Measurements from ENCODE around the gene VPS45. TPM values are rescaled to one million over a fixed set of nuclear protein-coding genes. Genes with fewer than 3 reads are reported as not detected.

VPS45 gene
- total RNA-seq, 1 experiment from 2014 or later, result 30.3 TPM

GRCh38 chr1:150178548-150178947 lies 111.0 kb downstream of the VPS45 start:
- H3K27me3 ChIP-seq (ENCODE audit: insufficient read depth, low read depth), result no peaks in the 10 kb centered on the region
- no peaks in the 10 kb centered on the region for H3K36me3 ChIP-seq (ENCODE audit: low read depth)
- H4K20me1 ChIP-seq (ENCODE audit: insufficient read depth), result no peaks in the 10 kb centered on the region
- H2AFZ ChIP-seq, result no peak overlapping the region
- POLR2A ChIA-PET (ENCODE audit: unreplicated experiment), result no interaction called here
- no TSS peak for BruUV-seq (replicated peaks)
- no peaks in the 10 kb centered on the region for H3K4me1 ChIP-seq (replicated peaks; ENCODE audit: insufficient read depth)
- H3K4me3 ChIP-seq, result no peak overlapping the region
- TF ChIP-seq EZH2 (IDR thresholded peaks at IDR 0.05; ENCODE audit: low read depth) (no peak), CTCF (conservative IDR thresholded peaks at IDR 0.05) (no peak)
- intact Hi-C loops (cut with micrococcal nuclease; ENCODE audit: unreplicated experiment), result no loop called here
- H3K9me2 ChIP-seq (ENCODE audit: insufficient read depth), result no peaks in the 10 kb centered on the region
- H3K4me2 ChIP-seq, result no peak overlapping the region
- no peaks in the 10 kb centered on the region for H3K9me3 ChIP-seq (ENCODE audit: insufficient read depth, low read depth)
- DNase-seq, result no peak
- H3F3A ChIP-seq (ENCODE audit: insufficient read depth, low read depth), result no peaks in the 10 kb centered on the region
- no peak overlapping the region for H3K27ac ChIP-seq
- no peaks in the 10 kb centered on the region for H3K79me2 ChIP-seq (ENCODE audit: low read depth)
- CTCF ChIA-PET, result no interaction called here

DNA sequence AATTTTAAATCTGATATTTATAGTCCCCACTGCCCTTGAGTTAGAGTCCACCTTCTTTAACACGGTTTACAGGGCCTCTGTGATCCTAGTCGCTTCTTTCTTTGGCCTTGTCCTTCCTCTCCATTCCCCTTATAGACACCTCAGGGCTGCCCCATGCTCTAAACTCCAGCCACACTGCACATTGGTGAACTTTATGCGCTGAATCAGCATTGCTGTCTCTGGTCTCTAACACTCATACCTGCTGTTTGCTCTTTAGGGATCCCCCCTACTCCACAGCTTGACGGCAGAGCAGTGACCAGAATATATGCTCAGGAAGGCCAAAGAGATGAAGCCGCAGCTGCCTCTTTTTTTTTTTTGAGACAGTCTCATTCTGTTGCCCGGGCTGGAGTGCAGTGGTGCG lies 112.3 kb downstream of the VPS45 start:
- POLR2A ChIA-PET (ENCODE audit: unreplicated experiment), result no interaction called here
- Histone ChIP-seq H3K4me3 (no peak overlapping the region), H3K9me3 (ENCODE audit: insufficient read depth, low read depth) (no peaks in the 10 kb centered on the region), H3K27me3 (ENCODE audit: insufficient read depth, low read depth) (no peaks in the 10 kb centered on the region), H3K27ac (no peak overlapping the region), H2AFZ (no peak overlapping the region), H3F3A (ENCODE audit: insufficient read depth, low read depth) (no peaks in the 10 kb centered on the region), H3K4me1 (replicated peaks; ENCODE audit: insufficient read depth) (no peaks in the 10 kb centered on the region), H4K20me1 (ENCODE audit: insufficient read depth) (no peaks in the 10 kb centered on the region), H3K36me3 (ENCODE audit: low read depth) (no peaks in the 10 kb centered on the region), H3K4me2 (no peak overlapping the region), H3K79me2 (ENCODE audit: low read depth) (no peaks in the 10 kb centered on the region), H3K9me2 (ENCODE audit: insufficient read depth) (no peaks in the 10 kb centered on the region)
- CTCF ChIA-PET, result no interaction called here
- intact Hi-C loops (cut with micrococcal nuclease; ENCODE audit: unreplicated experiment), result no loop called here
- DNase-seq, result no peak
- no TSS peak for BruUV-seq (replicated peaks)
- TF ChIP-seq CTCF (conservative IDR thresholded peaks at IDR 0.05), result no peak
- TF ChIP-seq EZH2 (IDR thresholded peaks at IDR 0.05; ENCODE audit: low read depth), result no peak

DNA sequence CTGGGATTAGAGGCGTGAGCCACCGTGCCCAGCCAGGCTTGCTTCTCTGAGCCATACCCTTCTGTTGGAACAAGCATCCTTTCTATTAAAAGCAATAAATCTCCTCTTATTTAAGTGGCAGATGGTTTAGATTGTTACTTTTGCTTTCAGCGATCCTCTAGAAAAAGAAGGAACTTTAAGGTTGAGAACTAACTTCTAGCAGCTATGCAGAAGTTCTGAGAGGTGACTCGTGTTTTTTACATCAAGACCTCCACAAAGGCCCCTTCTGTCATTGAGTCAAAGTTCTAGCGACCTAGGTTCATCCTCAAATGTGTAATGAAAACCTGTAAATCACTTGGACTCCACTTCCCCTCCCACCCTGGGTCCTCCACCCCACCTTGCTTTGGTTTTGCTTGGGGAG lies 112.9 kb downstream of the VPS45 start:
- intact Hi-C loops (cut with micrococcal nuclease; ENCODE audit: unreplicated experiment), result no loop called here

More for the DNA sequence above, 112.9 kb downstream of the VPS45 start:
- H3K4me1 ChIP-seq (replicated peaks; ENCODE audit: insufficient read depth), result no peaks in the 10 kb centered on the region
- POLR2A ChIA-PET (ENCODE audit: unreplicated experiment), result no interaction called here
- TF ChIP-seq EZH2 (IDR thresholded peaks at IDR 0.05; ENCODE audit: low read depth) (no peak), CTCF (conservative IDR thresholded peaks at IDR 0.05) (no peak)
- H3F3A ChIP-seq (ENCODE audit: insufficient read depth, low read depth), result no peaks in the 10 kb centered on the region; the same call in 1 of the 2 replicates
- DNase-seq, result no peak
- no TSS peak for BruUV-seq (replicated peaks)
- no peak overlapping the region for H3K4me2 ChIP-seq
- no peaks in the 10 kb centered on the region for H3K9me3 ChIP-seq (ENCODE audit: insufficient read depth, low read depth)
- no peaks in the 10 kb centered on the region for H3K36me3 ChIP-seq (ENCODE audit: low read depth)
- H2AFZ ChIP-seq, result no peak overlapping the region
- no peak overlapping the region for H3K27ac ChIP-seq
- H3K79me2 ChIP-seq (ENCODE audit: low read depth), result no peaks in the 10 kb centered on the region
- H4K20me1 ChIP-seq (ENCODE audit: insufficient read depth), result no peaks in the 10 kb centered on the region
- H3K27me3 ChIP-seq (ENCODE audit: insufficient read depth, low read depth), result no peaks in the 10 kb centered on the region
- CTCF ChIA-PET, result no interaction called here
- H3K9me2 ChIP-seq (ENCODE audit: insufficient read depth), result no peaks in the 10 kb centered on the region
- H3K4me3 ChIP-seq, result no peak overlapping the region

Data from PC-9 (cell line).